Neural cell (in vitro differentiated cells): ENCODE results near the gene RPS16. TPM values are rescaled to one million over a fixed set of nuclear protein-coding genes. Genes with fewer than 3 reads are reported as not detected.

Experiments used
- H2AFZ ChIP-seq: fragments of 200-600, 300-800 bp; sonication (generic), shearing (Covaris generic); 2 replicates; pipeline ENCODE4 v1.6.0; 2014; ENCODE audit warnings: low read depth, mild to moderate bottlenecking, antibody characterized with exemption, low read length, moderate library complexity
- H3F3A ChIP-seq: fragments of 200-600 bp; shearing (Covaris generic); 2 replicates; pipeline ENCODE4 v1.6.1; 2016; ENCODE audit warnings: mild to moderate bottlenecking, moderate library complexity, mixed read lengths, antibody characterized with exemption, low read length; ENCODE audit not compliant: insufficient read depth, poor library complexity, severe bottlenecking
- H3K27ac ChIP-seq: fragments of 200-600, 300-800 bp; sonication (generic), shearing (Covaris generic); 2 replicates; pipeline ENCODE4 v1.5.1; 2014; ENCODE audit warnings: mild to moderate bottlenecking, low read length, moderate library complexity
- H3K27me3 ChIP-seq: fragments of 300-800, 200-600 bp; sonication (generic), shearing (Covaris generic); 2 replicates; pipeline ENCODE4 v1.6.0; 2014; ENCODE audit warnings: mild to moderate bottlenecking, low read depth, low read length, moderate library complexity; ENCODE audit not compliant: insufficient read depth
- H3K36me3 ChIP-seq: fragments of 300-800, 200-600 bp; sonication (generic), shearing (Covaris generic); 2 replicates; pipeline ENCODE4 v1.5.1; 2014; ENCODE audit warnings: mild to moderate bottlenecking, antibody characterized with exemption, low read length, moderate library complexity; ENCODE audit not compliant: insufficient read depth
- H3K4me2 ChIP-seq: fragments of 300-800, 200-600 bp; sonication (generic), shearing (Covaris generic); 2 replicates; pipeline ENCODE4 v1.6.0; 2014; ENCODE audit warnings: mild to moderate bottlenecking, low read length
- H3K4me3 ChIP-seq: fragments of 300-800, 200-600 bp; sonication (generic), shearing (Covaris generic); 2 replicates; pipeline ENCODE4 v1.5.1; 2014; ENCODE audit warnings: mild to moderate bottlenecking, low read length, moderate library complexity
- H3K79me2 ChIP-seq: fragments of 200-600 bp; shearing (Covaris generic); replicated peaks from 2 replicates; pipeline ENCODE4 v1.6.0; 2014; ENCODE audit warnings: mild to moderate bottlenecking, low read length, moderate library complexity; ENCODE audit not compliant: insufficient read depth
- H3K9ac ChIP-seq: fragments of 300-800, 200-600 bp; sonication (generic), shearing (Covaris generic); 2 replicates; pipeline ENCODE4 v1.6.1; 2016; ENCODE audit warnings: mild to moderate bottlenecking, low read length, mixed read lengths
- H3K9me2 ChIP-seq: fragments of 200-600 bp; shearing (Covaris generic); 2 replicates; pipeline ENCODE4 v1.6.1; 2016; ENCODE audit warnings: mild to moderate bottlenecking, low read length, mixed read lengths; ENCODE audit not compliant: insufficient read depth
- H3K9me3 ChIP-seq: fragments of 200-600, 300-800 bp; sonication (generic), shearing (Covaris generic); 2 replicates; pipeline ENCODE4 v1.6.1; 2016; ENCODE audit warnings: mild to moderate bottlenecking, mixed run types, low read length, moderate library complexity, mixed read lengths
- H4K20me1 ChIP-seq: fragments of 200-600 bp; shearing (Covaris generic); 2 replicates; pipeline ENCODE4 v1.6.1; 2016; ENCODE audit warnings: mild to moderate bottlenecking, mixed run types; ENCODE audit not compliant: insufficient read depth
- EP300 ChIP-seq: fragments of 450-650 bp; conservative IDR thresholded peaks from 2 replicates; pipeline ENCODE4 v1.6.1; 2014; ENCODE audit warnings: antibody characterized with exemption, mild to moderate bottlenecking, moderate library complexity; ENCODE audit not compliant: poor library complexity, severe bottlenecking
- EZH2 ChIP-seq: fragments of 200-600, 300-800 bp; shearing (Covaris generic), sonication (generic); IDR thresholded peaks from 2 replicates; pipeline ENCODE4 v1.6.1; 2014; ENCODE audit warnings: antibody characterized with exemption, low read length, borderline replicate concordance, mild to moderate bottlenecking; ENCODE audit not compliant: insufficient read depth, poor library complexity, severe bottlenecking
- MXI1 ChIP-seq: fragments of 450-650 bp; conservative IDR thresholded peaks from 2 replicates; pipeline ENCODE4 v1.6.1; 2014; ENCODE audit warnings: antibody characterized with exemption, mild to moderate bottlenecking; ENCODE audit not compliant: poor library complexity, severe bottlenecking
- POLR2AphosphoS5 ChIP-seq: IDR thresholded peaks from 2 replicates; pipeline ENCODE4 v1.6.1; 2012
- RAD21 ChIP-seq: fragments of 450-650 bp; conservative IDR thresholded peaks from 2 replicates; pipeline ENCODE4 v1.6.1; 2014; ENCODE audit warnings: antibody characterized with exemption, mild to moderate bottlenecking, moderate library complexity
- SMC3 ChIP-seq: fragments of 450-650 bp; conservative IDR thresholded peaks from 2 replicates; pipeline ENCODE4 v1.6.1; 2014; ENCODE audit warnings: antibody characterized with exemption, mild to moderate bottlenecking, moderate library complexity; ENCODE audit not compliant: poor library complexity
- TAF1 ChIP-seq: IDR thresholded peaks from 2 replicates; pipeline ENCODE4 v1.6.1; 2012; ENCODE audit warnings: low read depth
- polyA plus RNA-seq: library from polyadenylated mRNA; depleted of rRNA; stranded (reverse); fragments of >200 nt; gene quantifications from 2 replicates; pipeline ENCODE4 v1.2.3, GENCODE V29; 2014
- TF ChIP-seq, protein P1 (sequence below): fragments of 450-650 bp; IDR thresholded peaks from 2 replicates; pipeline ENCODE4 v1.5.1; 2014; ENCODE audit warnings: antibody characterized with exemption, mild to moderate bottlenecking, moderate library complexity; ENCODE audit not compliant: poor library complexity, severe bottlenecking
- TF ChIP-seq, protein P2 (sequence below): IDR thresholded peaks from 2 replicates; pipeline ENCODE4 v1.6.1; 2012; ENCODE audit warnings: borderline replicate concordance

Gene RPS16
- polyA plus RNA-seq, 1 donor from 2014 or later = 22.6 TPM

DNA sequence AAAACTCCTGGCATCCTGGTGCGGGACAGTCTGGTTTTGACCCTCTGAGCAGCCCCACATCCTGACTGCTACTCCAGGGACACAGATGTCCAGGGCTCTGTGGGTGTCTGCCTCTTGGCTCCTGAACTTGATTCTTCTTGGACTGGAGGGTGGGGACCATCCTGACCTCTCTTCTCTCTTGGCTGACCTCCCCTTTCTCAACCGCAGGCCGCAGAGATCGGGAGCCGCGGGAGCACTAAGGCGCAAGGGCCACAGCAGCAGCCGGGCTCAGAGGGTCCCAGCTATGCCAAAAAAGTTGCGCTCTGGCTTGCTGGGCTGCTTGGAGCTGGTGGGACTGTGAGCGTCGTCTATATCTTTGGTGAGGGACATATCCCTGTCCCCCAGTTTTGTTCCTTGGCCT lies 45.9 kb upstream of the RPS16 start:
- H3K9ac ChIP-seq = peak overlapping the region; percentile 87
- no peaks in the 10 kb centered on the region for H3F3A ChIP-seq
- peak overlapping the region; percentile 60 for H3K4me2 ChIP-seq
- H3K27me3 ChIP-seq = no peaks in the 10 kb centered on the region
- H3K36me3 ChIP-seq = no peaks in the 10 kb centered on the region
- no peaks in the 10 kb centered on the region for H3K9me3 ChIP-seq
- no peaks in the 10 kb centered on the region for H3K9me2 ChIP-seq
- H3K79me2 ChIP-seq = peaks cover 14% of the 10 kb centered on the region
- H3K27ac ChIP-seq = no peak overlapping the region
- peak overlapping the region; percentile 89 for H3K4me3 ChIP-seq
- H2AFZ ChIP-seq = no peak overlapping the region
- H4K20me1 ChIP-seq = no peaks in the 10 kb centered on the region
- TF ChIP-seq RAD21 (no peak), SMC3 (no peak), POLR2AphosphoS5 (no peak), EZH2 (no peak), TAF1 (no peak), EP300 (no peak), MXI1 (no peak)
- TF ChIP-seq, protein P1, sequence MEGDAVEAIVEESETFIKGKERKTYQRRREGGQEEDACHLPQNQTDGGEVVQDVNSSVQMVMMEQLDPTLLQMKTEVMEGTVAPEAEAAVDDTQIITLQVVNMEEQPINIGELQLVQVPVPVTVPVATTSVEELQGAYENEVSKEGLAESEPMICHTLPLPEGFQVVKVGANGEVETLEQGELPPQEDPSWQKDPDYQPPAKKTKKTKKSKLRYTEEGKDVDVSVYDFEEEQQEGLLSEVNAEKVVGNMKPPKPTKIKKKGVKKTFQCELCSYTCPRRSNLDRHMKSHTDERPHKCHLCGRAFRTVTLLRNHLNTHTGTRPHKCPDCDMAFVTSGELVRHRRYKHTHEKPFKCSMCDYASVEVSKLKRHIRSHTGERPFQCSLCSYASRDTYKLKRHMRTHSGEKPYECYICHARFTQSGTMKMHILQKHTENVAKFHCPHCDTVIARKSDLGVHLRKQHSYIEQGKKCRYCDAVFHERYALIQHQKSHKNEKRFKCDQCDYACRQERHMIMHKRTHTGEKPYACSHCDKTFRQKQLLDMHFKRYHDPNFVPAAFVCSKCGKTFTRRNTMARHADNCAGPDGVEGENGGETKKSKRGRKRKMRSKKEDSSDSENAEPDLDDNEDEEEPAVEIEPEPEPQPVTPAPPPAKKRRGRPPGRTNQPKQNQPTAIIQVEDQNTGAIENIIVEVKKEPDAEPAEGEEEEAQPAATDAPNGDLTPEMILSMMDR = no peak
- TF ChIP-seq, protein P2, sequence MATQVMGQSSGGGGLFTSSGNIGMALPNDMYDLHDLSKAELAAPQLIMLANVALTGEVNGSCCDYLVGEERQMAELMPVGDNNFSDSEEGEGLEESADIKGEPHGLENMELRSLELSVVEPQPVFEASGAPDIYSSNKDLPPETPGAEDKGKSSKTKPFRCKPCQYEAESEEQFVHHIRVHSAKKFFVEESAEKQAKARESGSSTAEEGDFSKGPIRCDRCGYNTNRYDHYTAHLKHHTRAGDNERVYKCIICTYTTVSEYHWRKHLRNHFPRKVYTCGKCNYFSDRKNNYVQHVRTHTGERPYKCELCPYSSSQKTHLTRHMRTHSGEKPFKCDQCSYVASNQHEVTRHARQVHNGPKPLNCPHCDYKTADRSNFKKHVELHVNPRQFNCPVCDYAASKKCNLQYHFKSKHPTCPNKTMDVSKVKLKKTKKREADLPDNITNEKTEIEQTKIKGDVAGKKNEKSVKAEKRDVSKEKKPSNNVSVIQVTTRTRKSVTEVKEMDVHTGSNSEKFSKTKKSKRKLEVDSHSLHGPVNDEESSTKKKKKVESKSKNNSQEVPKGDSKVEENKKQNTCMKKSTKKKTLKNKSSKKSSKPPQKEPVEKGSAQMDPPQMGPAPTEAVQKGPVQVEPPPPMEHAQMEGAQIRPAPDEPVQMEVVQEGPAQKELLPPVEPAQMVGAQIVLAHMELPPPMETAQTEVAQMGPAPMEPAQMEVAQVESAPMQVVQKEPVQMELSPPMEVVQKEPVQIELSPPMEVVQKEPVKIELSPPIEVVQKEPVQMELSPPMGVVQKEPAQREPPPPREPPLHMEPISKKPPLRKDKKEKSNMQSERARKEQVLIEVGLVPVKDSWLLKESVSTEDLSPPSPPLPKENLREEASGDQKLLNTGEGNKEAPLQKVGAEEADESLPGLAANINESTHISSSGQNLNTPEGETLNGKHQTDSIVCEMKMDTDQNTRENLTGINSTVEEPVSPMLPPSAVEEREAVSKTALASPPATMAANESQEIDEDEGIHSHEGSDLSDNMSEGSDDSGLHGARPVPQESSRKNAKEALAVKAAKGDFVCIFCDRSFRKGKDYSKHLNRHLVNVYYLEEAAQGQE = no peak

DNA sequence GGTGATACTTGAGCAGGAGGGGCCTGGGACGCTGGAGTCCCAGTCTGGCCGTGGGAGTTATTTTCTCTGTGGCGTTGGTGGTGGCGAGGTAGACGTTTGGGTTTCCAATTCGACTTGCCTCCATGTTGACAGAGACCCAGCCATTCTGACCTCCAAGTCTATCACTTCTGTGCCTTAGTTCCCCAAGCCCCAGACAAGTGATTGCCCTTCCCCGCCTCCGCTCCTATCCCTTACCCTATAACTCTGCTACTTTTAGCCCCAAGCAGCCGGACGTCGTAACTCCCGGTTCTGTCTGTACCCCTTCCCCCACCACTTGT lies 45.4 kb upstream of the RPS16 start:
- H3K27ac ChIP-seq = peak overlapping the region; percentile 62
- H2AFZ ChIP-seq = peak overlapping the region; percentile 77

More for the DNA sequence above, 45.4 kb upstream of the RPS16 start:
- H3K9ac ChIP-seq = peak overlapping the region; percentile 87
- peak overlapping the region; percentile 60 for H3K4me2 ChIP-seq
- H3K9me2 ChIP-seq = no peaks in the 10 kb centered on the region
- no peaks in the 10 kb centered on the region for H4K20me1 ChIP-seq
- H3K36me3 ChIP-seq = peaks cover 1% of the 10 kb centered on the region
- H3K79me2 ChIP-seq = peaks cover 14% of the 10 kb centered on the region
- H3K4me3 ChIP-seq = peak overlapping the region; percentile 89
- no peaks in the 10 kb centered on the region for H3K27me3 ChIP-seq
- no peaks in the 10 kb centered on the region for H3F3A ChIP-seq
- TF ChIP-seq MXI1 = no peak
- TF ChIP-seq EP300 = no peak
- H3K9me3 ChIP-seq = no peaks in the 10 kb centered on the region
